ENCODE data around the gene SDR39U1.

GRCh38 chr14:24443053-24443665, 583 bp upstream of the SDR39U1 start:
- TF ChIP-seq CTCF (tag by site-specific recombination; IDR thresholded peaks at IDR 0.05): no peak
- no peak for TF ChIP-seq ZNF398 (tag by site-specific recombination; IDR thresholded peaks at IDR 0.05)
